Measurements from ENCODE around the gene LANCL2. TPM values are rescaled to one million over a fixed set of nuclear protein-coding genes. Genes with fewer than 3 reads are reported as not detected.

The LANCL2 gene
- total RNA-seq, 1 donor from 2014 or later = 23.0 TPM

DNA sequence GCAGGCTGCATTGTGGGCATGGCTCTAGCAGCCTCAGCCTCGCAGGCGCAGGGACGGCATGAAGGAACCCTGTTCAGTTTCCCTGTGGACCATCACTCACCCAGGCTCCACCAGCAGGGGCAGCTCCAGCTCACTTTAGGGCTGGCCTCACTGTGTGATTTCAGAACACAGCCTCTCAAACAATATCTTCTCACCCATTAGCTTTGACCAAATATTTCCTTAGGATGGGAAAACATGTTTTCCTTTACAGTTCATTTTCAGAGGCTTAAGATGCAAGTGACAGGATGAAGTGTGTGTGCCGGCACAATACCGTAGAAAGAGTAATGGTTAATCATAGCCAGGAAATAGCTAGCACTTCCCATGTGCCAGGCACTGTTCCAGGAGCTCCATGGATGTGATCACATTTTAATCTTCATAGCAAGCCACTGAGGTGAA is 58.2 kb downstream of the LANCL2 start:
- Mint-ChIP-seq H3K27ac (ENCODE audit: unreplicated experiment) (no peak overlapping the region), H3K4me3 (no peak overlapping the region), H3K9me3 (no peaks in the 10 kb centered on the region), H3K27me3 (ENCODE audit: low read depth) (no peaks in the 10 kb centered on the region), H3K4me1 (peaks cover 16% of the 10 kb centered on the region), H3K36me3 (ENCODE audit: low read depth) (peaks cover 7% of the 10 kb centered on the region)
- TF ChIP-seq, protein P1, sequence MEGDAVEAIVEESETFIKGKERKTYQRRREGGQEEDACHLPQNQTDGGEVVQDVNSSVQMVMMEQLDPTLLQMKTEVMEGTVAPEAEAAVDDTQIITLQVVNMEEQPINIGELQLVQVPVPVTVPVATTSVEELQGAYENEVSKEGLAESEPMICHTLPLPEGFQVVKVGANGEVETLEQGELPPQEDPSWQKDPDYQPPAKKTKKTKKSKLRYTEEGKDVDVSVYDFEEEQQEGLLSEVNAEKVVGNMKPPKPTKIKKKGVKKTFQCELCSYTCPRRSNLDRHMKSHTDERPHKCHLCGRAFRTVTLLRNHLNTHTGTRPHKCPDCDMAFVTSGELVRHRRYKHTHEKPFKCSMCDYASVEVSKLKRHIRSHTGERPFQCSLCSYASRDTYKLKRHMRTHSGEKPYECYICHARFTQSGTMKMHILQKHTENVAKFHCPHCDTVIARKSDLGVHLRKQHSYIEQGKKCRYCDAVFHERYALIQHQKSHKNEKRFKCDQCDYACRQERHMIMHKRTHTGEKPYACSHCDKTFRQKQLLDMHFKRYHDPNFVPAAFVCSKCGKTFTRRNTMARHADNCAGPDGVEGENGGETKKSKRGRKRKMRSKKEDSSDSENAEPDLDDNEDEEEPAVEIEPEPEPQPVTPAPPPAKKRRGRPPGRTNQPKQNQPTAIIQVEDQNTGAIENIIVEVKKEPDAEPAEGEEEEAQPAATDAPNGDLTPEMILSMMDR (conservative IDR thresholded peaks at IDR 0.05) = peak; percentile 17
- DNase-seq (ENCODE audit: low read depth, low spot score) = no peak

DNA sequence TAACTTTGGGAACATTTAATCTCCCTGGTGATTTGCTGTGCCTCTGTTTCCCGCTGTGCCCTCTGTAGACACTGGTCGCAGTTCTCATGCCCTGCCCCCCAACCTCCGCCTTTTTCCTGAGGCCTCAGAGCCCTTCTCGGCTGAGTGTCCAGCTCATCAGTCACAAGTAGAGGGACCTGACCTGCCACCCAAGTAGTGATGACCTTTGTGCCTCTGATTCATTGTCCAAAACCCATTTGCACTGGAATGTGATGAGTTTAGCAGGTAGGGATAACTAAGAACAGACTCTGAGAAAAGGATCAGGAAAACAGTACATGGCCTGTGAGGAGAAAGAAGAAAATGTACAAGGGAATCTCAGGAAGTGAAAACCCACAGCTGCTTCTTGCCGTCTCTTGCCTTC is 58.8 kb downstream of the LANCL2 start:
- H3K4me3 Mint-ChIP-seq = no peak overlapping the region
- H3K36me3 Mint-ChIP-seq (ENCODE audit: low read depth) = peaks cover 7% of the 10 kb centered on the region
- H3K27ac Mint-ChIP-seq (ENCODE audit: unreplicated experiment) = peak overlapping the region; percentile 36
- no peaks in the 10 kb centered on the region for H3K27me3 Mint-ChIP-seq (ENCODE audit: low read depth)
- DNase-seq (ENCODE audit: low read depth, low spot score) = no peak
- no peaks in the 10 kb centered on the region for H3K9me3 Mint-ChIP-seq
- H3K4me1 Mint-ChIP-seq = peaks cover 16% of the 10 kb centered on the region
- TF ChIP-seq, protein P1 (conservative IDR thresholded peaks at IDR 0.05) = no peak

DNA sequence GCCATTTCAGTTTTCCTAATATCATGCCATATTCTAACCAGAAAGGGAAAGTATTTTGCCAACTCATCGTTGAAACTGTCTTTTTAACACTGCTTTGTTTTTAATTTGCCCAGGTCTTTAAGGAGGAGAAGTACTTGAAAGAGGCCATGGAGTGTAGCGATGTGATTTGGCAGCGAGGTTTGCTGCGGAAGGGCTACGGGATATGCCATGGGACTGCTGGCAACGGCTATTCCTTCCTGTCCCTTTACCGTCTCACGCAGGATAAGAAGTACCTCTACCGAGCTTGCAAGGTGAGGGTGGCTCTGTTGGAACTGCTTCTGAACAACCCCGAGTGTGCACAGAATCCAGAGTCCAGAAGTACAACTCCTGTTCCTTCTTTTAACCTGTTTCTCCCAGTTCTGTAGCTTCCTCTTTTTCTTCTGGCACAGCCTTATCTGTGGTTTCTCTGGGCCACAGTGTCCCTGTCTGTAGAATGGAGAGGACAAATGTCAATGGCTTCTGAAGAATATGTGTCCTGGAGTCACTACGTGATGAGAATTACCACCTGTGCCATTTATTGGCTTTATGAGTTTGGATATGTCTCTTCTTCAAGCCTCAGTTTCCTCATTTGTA is 60.1 kb downstream of the LANCL2 start:
- no peak overlapping the region for H3K27ac Mint-ChIP-seq (ENCODE audit: unreplicated experiment)
- no peaks in the 10 kb centered on the region for H3K9me3 Mint-ChIP-seq
- H3K36me3 Mint-ChIP-seq (ENCODE audit: low read depth) = peaks cover 7% of the 10 kb centered on the region
- no peak overlapping the region for H3K4me3 Mint-ChIP-seq
- H3K4me1 Mint-ChIP-seq = peaks cover 14% of the 10 kb centered on the region
- no peak for DNase-seq (ENCODE audit: low read depth, low spot score)
- no peaks in the 10 kb centered on the region for H3K27me3 Mint-ChIP-seq (ENCODE audit: low read depth)
- TF ChIP-seq, protein P1 (conservative IDR thresholded peaks at IDR 0.05) = no peak

DNA sequence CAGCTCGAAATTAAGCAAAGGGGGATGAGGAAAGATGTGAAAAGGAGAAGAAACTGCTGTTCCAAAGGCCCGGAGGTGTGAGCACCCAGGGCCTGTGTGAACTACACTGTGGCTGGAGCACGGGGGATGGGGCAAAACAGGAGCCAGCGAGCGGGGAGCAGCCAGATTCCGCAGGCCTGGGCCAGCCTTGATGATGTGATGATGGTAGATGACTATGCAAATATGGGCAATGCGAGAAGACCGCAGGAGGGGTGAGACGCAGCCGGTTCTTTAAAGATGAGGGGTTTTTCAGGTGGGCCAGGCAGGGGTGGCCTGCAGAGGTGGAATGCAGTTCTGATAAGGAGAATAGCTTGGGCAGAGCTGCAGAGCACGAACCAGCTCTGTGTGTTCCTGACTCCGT is 61.5 kb downstream of the LANCL2 start:
- Mint-ChIP-seq H3K27ac (ENCODE audit: unreplicated experiment) (no peak overlapping the region), H3K27me3 (ENCODE audit: low read depth) (no peaks in the 10 kb centered on the region), H3K4me1 (peaks cover 6% of the 10 kb centered on the region), H3K36me3 (ENCODE audit: low read depth) (peaks cover 7% of the 10 kb centered on the region), H3K9me3 (no peaks in the 10 kb centered on the region), H3K4me3 (no peak overlapping the region)
- DNase-seq (ENCODE audit: low read depth, low spot score) = no peak
- TF ChIP-seq, protein P1 (conservative IDR thresholded peaks at IDR 0.05) = no peak

DNA sequence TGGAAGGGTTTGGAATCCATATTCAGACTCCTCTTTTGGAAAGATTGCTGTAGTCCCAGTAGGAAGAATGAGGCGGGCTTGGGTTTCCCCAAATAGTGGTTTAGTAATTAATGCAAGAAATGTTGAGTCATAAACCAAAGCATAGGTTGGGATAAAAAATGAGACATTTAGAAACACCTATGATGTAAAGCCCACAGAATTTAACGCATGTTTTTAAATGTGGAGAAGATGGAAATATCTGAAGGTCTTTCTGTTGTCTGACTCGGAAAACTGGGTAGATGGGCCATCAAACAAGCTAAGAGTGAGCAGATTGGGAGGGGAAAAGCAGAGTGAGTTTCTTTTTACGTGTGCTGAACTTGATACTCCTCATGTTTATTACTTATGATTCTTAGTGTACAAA is 62.2 kb downstream of the LANCL2 start:
- H3K4me1 Mint-ChIP-seq = peaks cover 6% of the 10 kb centered on the region
- no peaks in the 10 kb centered on the region for H3K27me3 Mint-ChIP-seq (ENCODE audit: low read depth)
- H3K36me3 Mint-ChIP-seq (ENCODE audit: low read depth) = peaks cover 7% of the 10 kb centered on the region
- DNase-seq (ENCODE audit: low read depth, low spot score) = no peak
- TF ChIP-seq, protein P1 (conservative IDR thresholded peaks at IDR 0.05) = no peak
- H3K9me3 Mint-ChIP-seq = no peaks in the 10 kb centered on the region
- H3K27ac Mint-ChIP-seq (ENCODE audit: unreplicated experiment) = no peak overlapping the region
- no peak overlapping the region for H3K4me3 Mint-ChIP-seq

All from neural crest cell (in vitro differentiated cells).